Stimulated activated CD8-positive, alpha-beta memory T cell treated with anti-CD3 and anti-CD28 coated beads, Interleukin-4, amount 100 ng/mL, for 4 hours (primary cell): ENCODE data around the gene TGFBR3L.
"Not testable (repeated sequence)": the region's sequence is repeated elsewhere in the genome, so short reads cannot be mapped to it uniquely, and the experiment has no call there.

ENCODE experiments used
- DNase-seq, 2 donors: peaks; one replicate each; pipeline ENCODE4 v3.0.0-alpha.2; 2020; ENCODE audit warnings: low read depth in 2 of 2, low spot score in 1 of 2

TGFBR3L gene

DNA sequence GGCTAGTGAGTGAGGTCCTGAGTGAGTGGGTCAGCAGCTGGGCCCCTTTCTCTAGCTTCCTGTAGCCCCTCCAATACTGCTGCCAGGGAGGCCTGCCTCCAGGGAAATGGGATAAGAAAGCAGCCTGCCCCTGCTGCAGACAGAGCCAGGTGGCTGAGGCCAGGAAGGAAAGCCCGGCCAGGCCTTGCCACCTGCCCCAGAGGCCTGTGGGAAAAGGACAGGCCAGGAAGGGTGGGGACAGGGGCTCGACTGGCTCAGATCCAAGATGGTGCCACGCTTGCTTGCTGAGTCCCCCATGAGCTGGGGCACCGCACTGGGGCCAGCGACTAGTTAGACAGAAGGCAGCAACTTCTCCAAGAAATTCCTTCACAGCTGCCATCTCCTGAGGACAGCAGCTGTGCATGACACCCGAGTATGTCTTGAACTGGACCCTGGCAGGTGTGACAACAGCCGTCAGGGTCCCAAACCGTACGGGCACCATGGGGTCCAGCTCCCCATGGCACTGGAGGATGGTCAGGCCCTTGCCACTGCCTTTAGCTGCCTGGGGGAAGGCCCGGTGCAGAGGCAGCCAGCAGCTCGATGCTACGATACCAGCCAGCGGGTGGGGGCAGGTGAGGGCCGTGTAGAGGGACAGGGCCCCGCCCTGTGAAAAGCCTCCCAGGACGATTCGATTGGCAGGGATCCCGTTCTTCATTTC is 35.4 kb upstream of the TGFBR3L start:
- no peak for DNase-seq

GRCh38 chr19:7879836-7880235 is 34.8 kb upstream of the TGFBR3L start:
- no peak for DNase-seq

DNA sequence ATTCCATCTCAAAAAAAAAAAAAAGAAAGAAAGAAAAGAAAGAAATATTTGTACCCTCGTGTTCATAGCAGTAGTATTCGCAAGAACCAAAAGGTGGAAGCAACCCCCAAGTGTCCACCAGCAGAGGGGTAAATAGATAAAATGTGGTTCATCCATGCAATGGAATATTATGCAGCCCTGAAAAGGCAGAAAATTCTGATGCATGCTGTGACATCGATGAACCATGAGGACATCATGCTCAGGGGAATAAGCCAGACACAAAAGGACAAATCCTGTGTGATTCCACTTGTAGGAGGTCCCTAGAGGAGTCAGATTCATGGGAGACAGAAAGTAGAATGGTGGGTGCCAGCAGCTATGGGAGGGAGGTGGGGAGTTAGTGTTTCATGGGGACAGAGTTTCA is 32.7 kb upstream of the TGFBR3L start:
- DNase-seq: no peak

GRCh38 chr19:7883105-7883504 is 31.5 kb upstream of the TGFBR3L start:
- no peak for DNase-seq

- no peak for DNase-seq
Measured at GRCh38 chr19:7883796-7884570, 30.6 kb upstream of the TGFBR3L start.

GRCh38 chr19:7885818-7886217 is 28.8 kb upstream of the TGFBR3L start:
- DNase-seq: no peak

DNA sequence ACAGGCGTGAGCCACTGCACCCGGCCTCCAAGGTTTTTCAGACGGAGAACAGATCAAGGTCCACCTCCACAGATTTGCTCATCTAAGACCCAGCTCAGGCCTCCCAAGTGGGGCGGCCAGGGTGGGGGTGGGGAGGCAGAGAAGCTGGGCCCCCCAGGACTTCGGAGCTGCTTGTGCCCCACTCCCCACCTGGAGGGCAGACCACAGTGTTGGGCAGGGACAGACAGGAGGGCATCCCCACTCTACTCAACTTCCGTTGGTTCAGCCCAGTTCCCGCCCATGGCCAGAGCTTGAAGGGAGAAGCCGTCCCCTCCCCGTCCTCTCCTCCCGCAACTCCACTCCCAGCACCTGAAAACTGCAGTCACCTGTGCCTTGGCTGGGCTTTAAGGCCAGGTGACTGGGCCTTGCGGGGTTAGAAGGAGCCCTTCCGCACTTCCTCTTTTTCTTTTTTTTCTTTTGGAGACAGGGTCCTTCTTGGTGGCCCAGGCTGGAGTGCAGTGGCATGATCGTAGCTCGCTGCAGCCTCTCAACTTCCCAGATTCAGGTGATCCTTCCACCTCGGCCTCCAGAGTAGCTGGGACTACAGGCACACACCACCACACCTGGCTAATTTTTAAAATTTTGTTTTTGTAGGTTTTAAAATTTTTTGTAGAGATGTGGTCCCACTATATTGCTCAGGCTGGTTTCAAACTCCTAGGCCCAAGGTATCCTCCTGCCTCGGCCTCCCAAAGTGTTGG is 27.1 kb upstream of the TGFBR3L start:
- no peak for DNase-seq

DNA sequence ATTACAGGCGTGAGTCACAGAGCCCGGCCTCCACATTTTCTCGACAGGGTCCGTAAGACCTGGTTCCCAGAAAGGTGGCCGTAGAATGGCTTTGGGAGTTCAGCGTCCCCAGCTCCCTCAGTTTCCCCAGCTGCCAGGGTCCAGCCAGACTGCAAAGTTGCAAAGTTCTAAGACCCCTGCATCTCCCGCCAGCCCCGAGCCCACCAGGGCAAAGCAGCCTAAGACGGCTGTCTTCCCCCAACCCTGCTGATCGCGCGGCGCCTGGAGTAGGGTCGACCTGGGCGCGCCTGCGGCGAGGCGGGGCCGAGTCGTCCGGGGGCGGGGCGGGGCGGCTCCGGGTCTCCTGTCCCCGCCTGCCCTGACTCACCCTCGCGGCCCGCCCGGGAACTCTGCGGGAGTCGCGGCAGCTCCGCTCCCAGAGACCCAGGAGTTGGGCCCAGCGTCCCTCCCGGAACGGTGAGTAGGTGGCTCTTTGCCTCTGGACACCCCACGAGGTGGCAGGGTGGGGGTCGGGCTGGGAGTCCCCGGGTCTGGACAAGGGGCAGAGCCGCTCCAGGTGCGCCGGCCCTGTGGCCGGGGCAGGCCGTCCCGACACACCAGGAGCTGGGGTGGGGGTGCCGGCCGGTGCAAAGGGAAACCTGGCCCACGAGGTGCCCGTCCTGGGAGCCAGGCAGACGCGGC is 26.3 kb upstream of the TGFBR3L start, which contains the start of gene LRRC8E:
Gene LRRC8E, plus strand, starts transcription at position 366 of the 681 bp plus-strand sequence. CDS start 7,094 bp downstream, outside the sequence.
- no peak for DNase-seq

DNA sequence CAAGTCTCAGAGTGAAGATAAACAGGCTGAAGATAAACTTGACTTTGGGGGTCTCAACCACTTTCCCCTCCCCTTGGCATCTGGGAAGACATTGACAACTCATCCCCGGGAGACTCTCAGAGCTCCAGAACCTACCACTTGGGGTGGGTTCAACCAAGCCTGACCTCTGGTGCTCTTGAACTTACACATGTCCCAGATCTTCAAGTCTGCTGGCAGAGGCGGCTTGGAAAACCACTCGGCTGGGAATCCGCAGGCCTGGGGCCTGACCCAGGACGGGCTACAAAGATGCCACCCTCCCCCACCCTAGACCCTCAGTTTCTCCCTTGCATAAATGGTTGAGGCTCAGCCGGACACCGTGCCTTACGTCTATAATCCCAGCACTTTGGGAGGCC is 25.8 kb upstream of the TGFBR3L start:
- no peak for DNase-seq

DNA sequence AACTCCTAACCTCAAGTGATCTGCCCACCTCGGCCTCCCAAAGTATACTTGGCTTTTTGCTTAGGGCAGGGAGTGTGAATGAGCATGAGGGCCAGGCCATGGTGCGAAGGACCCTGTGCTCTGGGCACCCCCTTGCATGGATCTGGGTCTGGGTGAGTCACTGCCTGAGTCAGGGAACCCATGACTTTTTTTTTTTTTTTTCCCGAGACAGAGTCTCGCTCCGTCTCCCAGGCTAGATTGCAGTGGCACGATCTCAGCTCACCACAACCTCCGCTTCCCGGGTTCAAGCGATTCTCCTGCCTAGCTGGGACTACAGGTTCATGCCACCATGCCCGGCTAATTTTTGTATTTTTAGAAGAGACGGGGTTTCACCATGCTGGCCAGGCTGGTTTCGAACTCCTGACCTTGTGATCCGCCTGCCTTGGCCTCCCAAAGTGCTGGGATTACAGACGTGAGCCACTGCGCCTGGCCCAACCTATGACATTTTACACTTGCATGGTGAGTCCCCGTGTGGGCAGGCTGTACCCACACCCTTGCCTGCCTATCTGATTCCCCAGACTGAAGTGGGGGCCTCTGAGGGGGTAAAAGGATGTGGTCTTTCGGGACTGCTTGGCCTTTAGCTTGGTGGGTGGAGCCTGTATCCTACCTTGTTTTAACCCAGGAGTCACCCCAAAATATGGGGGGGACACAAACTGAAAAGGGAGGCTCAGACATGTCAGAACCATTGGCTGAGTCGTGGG is 21.1 kb upstream of the TGFBR3L start:
- DNase-seq: not testable (repeated sequence)

DNA sequence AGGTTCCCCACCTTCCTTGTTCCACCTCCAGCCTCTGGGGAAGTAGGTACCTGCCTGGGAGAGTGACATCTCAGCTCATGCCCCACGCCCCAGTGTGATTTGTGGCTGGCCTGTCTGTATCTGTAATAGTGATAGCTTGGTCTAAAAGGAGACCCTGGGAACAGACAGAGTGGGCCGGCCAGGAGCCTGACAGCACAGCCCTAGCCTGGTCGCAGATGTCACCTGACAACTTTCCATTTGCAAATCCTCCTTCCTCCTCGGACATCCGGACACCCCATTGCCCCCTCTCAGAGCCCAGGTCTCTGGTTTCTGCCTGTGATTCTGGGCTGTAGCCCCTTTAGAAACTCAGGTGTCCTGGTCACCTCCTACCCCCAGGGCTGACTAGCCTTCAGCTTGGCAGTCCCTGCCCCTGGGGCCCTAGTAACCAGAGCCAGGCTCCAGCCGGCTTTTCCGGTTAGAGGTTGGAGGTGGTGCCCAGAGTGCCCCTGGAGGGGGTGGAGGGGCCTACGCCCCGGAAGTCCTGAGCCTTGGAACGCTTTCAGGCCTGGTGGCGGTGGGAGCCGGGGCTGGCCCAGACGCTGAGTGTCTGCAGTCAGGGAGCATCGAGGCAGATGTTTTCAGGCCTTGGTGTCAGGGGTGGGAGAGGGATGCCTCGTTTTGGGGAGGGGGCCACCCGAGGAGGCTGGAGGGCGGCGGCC is 19.9 kb upstream of the TGFBR3L start:
- no peak for DNase-seq

DNA sequence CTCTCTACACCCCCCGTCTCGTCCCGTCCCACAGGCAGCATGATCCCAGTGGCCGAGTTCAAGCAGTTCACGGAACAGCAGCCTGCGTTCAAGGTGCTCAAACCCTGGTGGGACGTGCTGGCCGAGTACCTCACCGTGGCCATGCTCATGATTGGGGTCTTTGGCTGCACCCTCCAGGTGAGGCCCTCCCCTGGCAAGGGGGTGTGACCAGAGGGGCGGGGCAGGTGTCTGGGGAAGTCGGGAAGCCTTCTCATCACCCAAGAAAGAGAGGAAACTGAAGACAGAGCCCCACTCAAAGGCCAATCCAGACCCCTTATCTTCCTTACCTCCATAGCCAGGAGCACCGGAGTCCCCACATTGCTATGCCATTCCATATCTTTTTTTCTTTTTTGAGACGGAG is 19.1 kb upstream of the TGFBR3L start:
- no peak for DNase-seq

GRCh38 chr19:7897292-7897691 is 17.3 kb upstream of the TGFBR3L start:
- no peak for DNase-seq

DNA sequence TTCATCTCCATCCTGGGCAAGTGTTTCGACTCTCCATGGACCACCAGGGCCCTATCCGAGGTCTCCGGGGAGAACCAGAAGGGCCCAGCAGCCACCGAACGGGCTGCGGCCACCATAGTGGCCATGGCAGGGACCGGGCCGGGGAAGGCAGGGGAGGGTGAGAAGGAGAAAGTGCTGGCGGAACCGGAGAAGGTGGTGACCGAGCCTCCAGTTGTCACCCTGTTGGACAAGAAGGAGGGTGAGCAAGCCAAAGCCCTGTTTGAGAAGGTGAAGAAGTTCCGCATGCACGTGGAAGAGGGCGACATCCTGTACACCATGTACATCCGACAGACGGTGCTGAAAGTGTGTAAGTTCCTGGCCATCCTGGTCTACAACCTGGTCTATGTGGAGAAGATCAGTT is 15.7 kb upstream of the TGFBR3L start:
- no peak for DNase-seq

DNA sequence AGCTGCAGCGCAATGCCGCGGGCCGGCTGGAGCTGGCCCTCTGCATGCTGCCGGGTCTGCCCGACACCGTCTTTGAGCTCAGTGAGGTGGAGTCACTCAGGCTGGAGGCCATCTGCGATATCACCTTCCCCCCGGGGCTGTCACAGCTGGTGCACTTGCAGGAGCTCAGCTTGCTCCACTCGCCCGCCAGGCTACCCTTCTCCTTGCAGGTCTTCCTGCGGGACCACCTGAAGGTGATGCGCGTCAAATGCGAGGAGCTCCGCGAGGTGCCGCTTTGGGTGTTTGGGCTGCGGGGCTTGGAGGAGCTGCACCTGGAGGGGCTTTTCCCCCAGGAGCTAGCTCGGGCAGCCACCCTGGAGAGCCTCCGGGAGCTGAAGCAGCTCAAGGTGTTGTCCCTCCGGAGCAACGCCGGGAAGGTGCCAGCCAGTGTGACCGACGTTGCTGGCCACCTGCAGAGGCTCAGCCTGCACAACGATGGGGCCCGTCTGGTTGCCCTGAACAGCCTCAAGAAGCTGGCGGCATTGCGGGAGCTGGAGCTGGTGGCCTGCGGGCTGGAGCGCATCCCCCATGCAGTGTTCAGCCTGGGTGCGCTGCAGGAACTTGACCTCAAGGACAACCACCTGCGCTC is 14.8 kb upstream of the TGFBR3L start:
- no peak for DNase-seq

DNA sequence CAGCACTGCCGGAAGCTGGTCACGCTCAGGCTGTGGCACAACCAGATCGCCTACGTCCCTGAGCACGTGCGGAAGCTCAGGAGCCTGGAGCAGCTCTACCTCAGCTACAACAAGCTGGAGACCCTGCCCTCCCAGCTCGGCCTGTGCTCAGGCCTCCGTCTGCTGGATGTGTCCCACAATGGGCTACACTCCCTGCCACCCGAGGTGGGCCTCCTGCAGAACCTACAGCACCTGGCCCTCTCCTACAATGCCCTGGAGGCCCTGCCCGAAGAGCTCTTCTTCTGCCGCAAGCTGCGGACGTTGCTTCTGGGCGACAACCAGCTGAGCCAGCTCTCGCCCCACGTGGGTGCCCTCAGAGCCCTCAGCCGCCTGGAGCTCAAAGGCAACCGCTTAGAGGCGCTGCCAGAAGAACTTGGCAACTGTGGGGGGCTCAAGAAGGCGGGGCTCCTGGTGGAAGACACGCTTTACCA is 14.2 kb upstream of the TGFBR3L start:
- no peak for DNase-seq

- no peak for DNase-seq
Measured at GRCh38 chr19:7900931-7901330, 13.7 kb upstream of the TGFBR3L start.

GRCh38 chr19:7901337-7901736 is 13.3 kb upstream of the TGFBR3L start:
- DNase-seq: no peak

- DNase-seq: no peak
Measured at GRCh38 chr19:7902796-7903243, 11.8 kb upstream of the TGFBR3L start.
